ENCODE measurements around the gene WBP1L. TPM values are rescaled to one million over a fixed set of nuclear protein-coding genes. Genes with fewer than 3 reads are reported as not detected.

The WBP1L gene
- total and polyA plus RNA-seq, 2 of the 13 experiments (the other 11 are each of a cell fraction or from before 2014, with no cell fraction given), result 8.3 to 12.3 TPM

DNA sequence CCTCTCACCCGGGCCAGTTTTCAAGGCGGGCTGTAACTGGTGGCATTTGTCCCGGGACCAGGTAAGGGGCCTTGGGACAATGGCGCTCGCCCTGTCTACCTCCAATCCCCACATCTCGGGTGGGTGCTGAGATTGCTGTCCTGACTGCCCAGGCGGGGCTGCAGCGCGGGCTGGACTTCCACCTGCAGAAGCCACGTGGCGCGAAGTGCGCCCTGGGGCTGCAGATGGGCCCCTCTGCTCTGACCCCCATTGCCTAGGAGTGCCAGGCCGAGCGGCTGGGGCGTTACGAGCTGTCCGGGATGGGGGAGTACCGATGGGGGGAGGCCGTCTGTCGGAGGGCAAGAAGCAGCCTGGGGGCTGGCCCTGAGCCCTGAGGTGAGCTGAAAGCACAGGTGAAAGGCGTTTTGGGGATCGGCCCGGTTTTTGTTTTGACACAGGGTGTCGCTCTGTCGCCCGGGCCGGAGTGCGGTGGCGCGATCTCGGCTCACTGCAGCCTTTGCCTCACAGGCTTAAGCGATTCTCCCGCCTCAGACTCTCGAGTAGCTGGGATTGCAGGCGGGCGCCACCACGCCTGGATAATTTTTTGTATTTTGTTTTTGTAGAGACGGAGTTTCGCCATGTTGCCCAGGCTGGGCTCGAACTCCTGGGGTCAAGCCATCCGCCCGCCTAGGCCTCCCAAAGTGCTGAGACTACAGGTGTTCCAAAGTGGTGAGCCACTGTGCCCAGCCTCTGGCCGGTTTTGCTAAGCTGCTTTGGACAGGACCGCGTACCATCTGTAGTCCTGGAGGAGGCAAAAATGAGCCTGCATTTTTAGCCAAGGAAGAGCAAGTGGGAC is 28.9 kb upstream of the WBP1L start, which contains the start of gene SFXN2 (continued):
- TF ChIP-seq TBX3 (IDR thresholded peaks at IDR 0.05; ENCODE audit: borderline replicate concordance), result no peak
- no peak for TF ChIP-seq JARID2 (CRISPR knock-in tag; IDR thresholded peaks at IDR 0.05; ENCODE audit: insufficient replicate concordance)
- peak; percentile 84; the same call in 1 of the 2 replicates for TF ChIP-seq ZIK1 (CRISPR knock-in tag; IDR thresholded peaks at IDR 0.05; ENCODE audit: borderline replicate concordance, low read depth)
- no peak for TF ChIP-seq LCORL (IDR thresholded peaks at IDR 0.05)
- peak; percentile 47 for TF ChIP-seq LCORL (CRISPR knock-in tag; IDR thresholded peaks at IDR 0.05)
- no peak for TF ChIP-seq ZEB1 (IDR thresholded peaks at IDR 0.05; ENCODE audit: insufficient replicate concordance, low read depth)
- TF ChIP-seq, protein P1, sequence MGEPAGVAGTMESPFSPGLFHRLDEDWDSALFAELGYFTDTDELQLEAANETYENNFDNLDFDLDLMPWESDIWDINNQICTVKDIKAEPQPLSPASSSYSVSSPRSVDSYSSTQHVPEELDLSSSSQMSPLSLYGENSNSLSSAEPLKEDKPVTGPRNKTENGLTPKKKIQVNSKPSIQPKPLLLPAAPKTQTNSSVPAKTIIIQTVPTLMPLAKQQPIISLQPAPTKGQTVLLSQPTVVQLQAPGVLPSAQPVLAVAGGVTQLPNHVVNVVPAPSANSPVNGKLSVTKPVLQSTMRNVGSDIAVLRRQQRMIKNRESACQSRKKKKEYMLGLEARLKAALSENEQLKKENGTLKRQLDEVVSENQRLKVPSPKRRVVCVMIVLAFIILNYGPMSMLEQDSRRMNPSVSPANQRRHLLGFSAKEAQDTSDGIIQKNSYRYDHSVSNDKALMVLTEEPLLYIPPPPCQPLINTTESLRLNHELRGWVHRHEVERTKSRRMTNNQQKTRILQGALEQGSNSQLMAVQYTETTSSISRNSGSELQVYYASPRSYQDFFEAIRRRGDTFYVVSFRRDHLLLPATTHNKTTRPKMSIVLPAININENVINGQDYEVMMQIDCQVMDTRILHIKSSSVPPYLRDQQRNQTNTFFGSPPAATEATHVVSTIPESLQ (CRISPR knock-in tag; conservative IDR thresholded peaks at IDR 0.05), result no peak
- no peak for TF ChIP-seq ZMYM3 (CRISPR knock-in tag; IDR thresholded peaks at IDR 0.05)
- TF ChIP-seq HHEX (CRISPR knock-in tag; IDR thresholded peaks at IDR 0.05), result no peak
- TF ChIP-seq ZNF225 (CRISPR knock-in tag; IDR thresholded peaks at IDR 0.05), result no peak; the same call in 1 of the 2 replicates
- TF ChIP-seq ZNF207 (IDR thresholded peaks at IDR 0.05; ENCODE audit: borderline replicate concordance), result no peak
- TF ChIP-seq ZNF713 (CRISPR knock-in tag; IDR thresholded peaks at IDR 0.05), result no peak
- peak; percentile 54 for TF ChIP-seq SRSF1 (optimal IDR thresholded peaks at IDR 0.05; ENCODE audit: low read depth, low read length)
- TF ChIP-seq NFATC3 (CRISPR knock-in tag; IDR thresholded peaks at IDR 0.05), result no peak
- TF ChIP-seq, protein P2, sequence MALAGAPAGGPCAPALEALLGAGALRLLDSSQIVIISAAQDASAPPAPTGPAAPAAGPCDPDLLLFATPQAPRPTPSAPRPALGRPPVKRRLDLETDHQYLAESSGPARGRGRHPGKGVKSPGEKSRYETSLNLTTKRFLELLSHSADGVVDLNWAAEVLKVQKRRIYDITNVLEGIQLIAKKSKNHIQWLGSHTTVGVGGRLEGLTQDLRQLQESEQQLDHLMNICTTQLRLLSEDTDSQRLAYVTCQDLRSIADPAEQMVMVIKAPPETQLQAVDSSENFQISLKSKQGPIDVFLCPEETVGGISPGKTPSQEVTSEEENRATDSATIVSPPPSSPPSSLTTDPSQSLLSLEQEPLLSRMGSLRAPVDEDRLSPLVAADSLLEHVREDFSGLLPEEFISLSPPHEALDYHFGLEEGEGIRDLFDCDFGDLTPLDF (CRISPR knock-in tag; IDR thresholded peaks at IDR 0.05), result peak; percentile 43
- no peak for TF ChIP-seq HMG20A (CRISPR knock-in tag; IDR thresholded peaks at IDR 0.05; ENCODE audit: borderline replicate concordance)
- TF ChIP-seq ZBTB7A (CRISPR knock-in tag; IDR thresholded peaks at IDR 0.05), result no peak; the same call in 1 of the 2 replicates
- TF ChIP-seq IKZF1 (IDR thresholded peaks at IDR 0.05), result no peak
- peak; percentile 83 for TF ChIP-seq ARNTL (CRISPR knock-in tag; IDR thresholded peaks at IDR 0.05)
- TF ChIP-seq, protein P3, sequence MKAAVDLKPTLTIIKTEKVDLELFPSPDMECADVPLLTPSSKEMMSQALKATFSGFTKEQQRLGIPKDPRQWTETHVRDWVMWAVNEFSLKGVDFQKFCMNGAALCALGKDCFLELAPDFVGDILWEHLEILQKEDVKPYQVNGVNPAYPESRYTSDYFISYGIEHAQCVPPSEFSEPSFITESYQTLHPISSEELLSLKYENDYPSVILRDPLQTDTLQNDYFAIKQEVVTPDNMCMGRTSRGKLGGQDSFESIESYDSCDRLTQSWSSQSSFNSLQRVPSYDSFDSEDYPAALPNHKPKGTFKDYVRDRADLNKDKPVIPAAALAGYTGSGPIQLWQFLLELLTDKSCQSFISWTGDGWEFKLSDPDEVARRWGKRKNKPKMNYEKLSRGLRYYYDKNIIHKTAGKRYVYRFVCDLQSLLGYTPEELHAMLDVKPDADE (CRISPR knock-in tag; IDR thresholded peaks at IDR 0.05), result no peak
- TF ChIP-seq, protein P4, sequence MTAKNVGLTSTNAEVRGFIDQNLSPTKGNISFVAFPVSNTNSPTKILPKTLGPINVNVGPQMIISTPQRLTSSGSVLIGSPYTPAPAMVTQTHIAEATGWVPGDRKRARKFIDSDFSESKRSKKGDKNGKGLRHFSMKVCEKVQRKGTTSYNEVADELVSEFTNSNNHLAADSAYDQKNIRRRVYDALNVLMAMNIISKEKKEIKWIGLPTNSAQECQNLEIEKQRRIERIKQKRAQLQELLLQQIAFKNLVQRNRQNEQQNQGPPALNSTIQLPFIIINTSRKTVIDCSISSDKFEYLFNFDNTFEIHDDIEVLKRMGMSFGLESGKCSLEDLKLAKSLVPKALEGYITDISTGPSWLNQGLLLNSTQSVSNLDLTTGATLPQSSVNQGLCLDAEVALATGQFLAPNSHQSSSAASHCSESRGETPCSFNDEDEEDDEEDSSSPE (CRISPR knock-in tag; IDR thresholded peaks at IDR 0.05), result no peak
- TF ChIP-seq STAG1 (CRISPR knock-in tag; IDR thresholded peaks at IDR 0.05), result no peak; the same call in 1 of the 2 replicates
- TF ChIP-seq, protein P5, sequence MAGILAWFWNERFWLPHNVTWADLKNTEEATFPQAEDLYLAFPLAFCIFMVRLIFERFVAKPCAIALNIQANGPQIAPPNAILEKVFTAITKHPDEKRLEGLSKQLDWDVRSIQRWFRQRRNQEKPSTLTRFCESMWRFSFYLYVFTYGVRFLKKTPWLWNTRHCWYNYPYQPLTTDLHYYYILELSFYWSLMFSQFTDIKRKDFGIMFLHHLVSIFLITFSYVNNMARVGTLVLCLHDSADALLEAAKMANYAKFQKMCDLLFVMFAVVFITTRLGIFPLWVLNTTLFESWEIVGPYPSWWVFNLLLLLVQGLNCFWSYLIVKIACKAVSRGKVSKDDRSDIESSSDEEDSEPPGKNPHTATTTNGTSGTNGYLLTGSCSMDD (CRISPR knock-in tag; IDR thresholded peaks at IDR 0.05), result no peak
- TF ChIP-seq, protein P6, sequence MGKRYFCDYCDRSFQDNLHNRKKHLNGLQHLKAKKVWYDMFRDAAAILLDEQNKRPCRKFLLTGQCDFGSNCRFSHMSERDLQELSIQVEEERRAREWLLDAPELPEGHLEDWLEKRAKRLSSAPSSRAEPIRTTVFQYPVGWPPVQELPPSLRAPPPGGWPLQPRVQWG (CRISPR knock-in tag; IDR thresholded peaks at IDR 0.05; ENCODE audit: borderline replicate concordance, low read depth), result no peak
